ENCODE data around the gene PALM3.

- TF ChIP-seq CTCF (IDR thresholded peaks at IDR 0.05) (no peak), POLR2A (IDR thresholded peaks at IDR 0.05) (no peak)
Observed at GRCh38 chr19:14027856-14028450, 33.9 kb downstream of the PALM3 start, which contains the start of gene RLN3.

All from vagina (tissue), 2 donors.